Fibroblast of skin of left quadriceps (primary cell): Measurements from ENCODE around the gene MYEOV.

Source experiments
- DNase-seq, 2 experiments: peaks; one replicate each; pipeline ENCODE4 v3.0.0-alpha.2; 2013; ENCODE audit warnings: low read depth in 2 of 2

Gene MYEOV

GRCh38 chr11:69286374-69287371 lies 7.3 kb upstream of the MYEOV start:
- no peak for DNase-seq

- DNase-seq: no peak
Measured at GRCh38 chr11:69287968-69288882, 5.7 kb upstream of the MYEOV start.

GRCh38 chr11:69288883-69289242 lies 5.1 kb upstream of the MYEOV start:
- DNase-seq: no peak

GRCh38 chr11:69290806-69291205 lies 3.1 kb upstream of the MYEOV start:
- no peak for DNase-seq

GRCh38 chr11:69291459-69292110 lies 2.4 kb upstream of the MYEOV start:
- DNase-seq: no peak

GRCh38 chr11:69292221-69292648 lies 1.7 kb upstream of the MYEOV start:
- DNase-seq: no peak

- no peak for DNase-seq
Measured at GRCh38 chr11:69293087-69293486, 868 bp upstream of the MYEOV start.

GRCh38 chr11:69294571-69295078 lies 670 bp downstream of the MYEOV start:
- DNase-seq: no peak

- DNase-seq: no peak
Measured at GRCh38 chr11:69295079-69295994, 1.4 kb downstream of the MYEOV start.

GRCh38 chr11:69295995-69296889 lies 2.3 kb downstream of the MYEOV start:
- peak in 1 of 2 experiments; percentile 42 for DNase-seq

GRCh38 chr11:69296890-69297786 lies 3.2 kb downstream of the MYEOV start:
- peak; percentile 96 to 97 for DNase-seq

GRCh38 chr11:69297787-69298266 lies 3.9 kb downstream of the MYEOV start:
- no peak for DNase-seq

GRCh38 chr11:69298267-69299022 lies 4.5 kb downstream of the MYEOV start:
- no peak for DNase-seq

GRCh38 chr11:69299023-69299461 lies 5.1 kb downstream of the MYEOV start:
- no peak for DNase-seq

GRCh38 chr11:69299572-69299971 lies 5.6 kb downstream of the MYEOV start:
- no peak for DNase-seq

GRCh38 chr11:69300120-69301060 lies 6.4 kb downstream of the MYEOV start:
- no peak for DNase-seq
